ENCODE data around the gene IGFBP3. TPM values are rescaled to one million over a fixed set of nuclear protein-coding genes. Genes with fewer than 3 reads are reported as not detected.
"Not testable (repeated sequence)": the region's sequence is repeated elsewhere in the genome, so short reads cannot be mapped to it uniquely, and the experiment has no call there.

The IGFBP3 gene
- under 1 TPM in 1 of 2 experiments, not detected in 1; 0.17 TPM for total RNA-seq

GRCh38 chr7:45920502-45921380 is at the start of gene IGFBP3:
Gene IGFBP3 (minus strand): TSS chr7:45921272. CDS start chr7:45921140, 132 bp downstream.
- no peaks in the 10 kb centered on the region for H3K9me3 Mint-ChIP-seq

GRCh38 chr7:45970454-45970853 is 49.4 kb upstream of the IGFBP3 start:
- intact Hi-C loops (cut with micrococcal nuclease) = no loop called here
- no peak overlapping the region for H3K4me3 Mint-ChIP-seq
- H3K9me3 Mint-ChIP-seq = no peaks in the 10 kb centered on the region
- CTCF ChIA-PET = no interaction called here
- no peaks in the 10 kb centered on the region for H3K4me1 Mint-ChIP-seq (ENCODE audit: low read depth)
- H3K36me3 Mint-ChIP-seq (ENCODE audit: low read depth) = no peaks in the 10 kb centered on the region
- H3K27me3 Mint-ChIP-seq (ENCODE audit: low read depth) = no peaks in the 10 kb centered on the region
- DNase-seq = no peak
- H3K27ac Mint-ChIP-seq = no peak overlapping the region

More at GRCh38 chr7:45920502-45921380, at the start of gene IGFBP3:
- peaks cover 50% of the 10 kb centered on the region for H3K27me3 Mint-ChIP-seq (ENCODE audit: low read depth)
- H3K4me3 Mint-ChIP-seq = peak within 1 kb of the TSS; percentile 48
- intact Hi-C loops (cut with micrococcal nuclease) = no loop called here
- CTCF ChIA-PET = interaction anchor here (0.9 to 1.7 kb wide), 2 partner anchors 19 to 1261 kb away, joined by 3 to 4 read pairs; no protein-coding TSS in a partner anchor
- no peak for DNase-seq
- H3K36me3 Mint-ChIP-seq (ENCODE audit: low read depth) = no peaks in the 10 kb centered on the region
- no peak within 1 kb of the TSS for H3K27ac Mint-ChIP-seq
- peaks cover 29% of the 10 kb centered on the region for H3K4me1 Mint-ChIP-seq (ENCODE audit: low read depth)

- no peak overlapping the region for H3K27ac Mint-ChIP-seq
- no peak overlapping the region for H3K4me3 Mint-ChIP-seq
- H3K9me3 Mint-ChIP-seq = no peaks in the 10 kb centered on the region
- no peak for DNase-seq
- CTCF ChIA-PET = no interaction called here
- no peaks in the 10 kb centered on the region for H3K4me1 Mint-ChIP-seq (ENCODE audit: low read depth)
- H3K27me3 Mint-ChIP-seq (ENCODE audit: low read depth) = no peaks in the 10 kb centered on the region
- intact Hi-C loops (cut with micrococcal nuclease) = no loop called here
- no peaks in the 10 kb centered on the region for H3K36me3 Mint-ChIP-seq (ENCODE audit: low read depth)
Observed at GRCh38 chr7:45969940-45970339, 48.9 kb upstream of the IGFBP3 start.

GRCh38 chr7:45968856-45969541 is 47.9 kb upstream of the IGFBP3 start:
- DNase-seq = no peak
- no peaks in the 10 kb centered on the region for H3K9me3 Mint-ChIP-seq
- intact Hi-C loops (cut with micrococcal nuclease) = no loop called here
- H3K27ac Mint-ChIP-seq = no peak overlapping the region
- H3K27me3 Mint-ChIP-seq (ENCODE audit: low read depth) = no peaks in the 10 kb centered on the region
- no peaks in the 10 kb centered on the region for H3K4me1 Mint-ChIP-seq (ENCODE audit: low read depth)
- no peak overlapping the region for H3K4me3 Mint-ChIP-seq
- CTCF ChIA-PET = no interaction called here
- no peaks in the 10 kb centered on the region for H3K36me3 Mint-ChIP-seq (ENCODE audit: low read depth)

GRCh38 chr7:45968312-45968711 is 47.2 kb upstream of the IGFBP3 start:
- no peaks in the 10 kb centered on the region for H3K4me1 Mint-ChIP-seq (ENCODE audit: low read depth)
- no peaks in the 10 kb centered on the region for H3K27me3 Mint-ChIP-seq (ENCODE audit: low read depth)
- DNase-seq = no peak
- CTCF ChIA-PET = no interaction called here
- intact Hi-C loops (cut with micrococcal nuclease) = no loop called here
- no peaks in the 10 kb centered on the region for H3K9me3 Mint-ChIP-seq
- H3K27ac Mint-ChIP-seq = no peak overlapping the region
- H3K4me3 Mint-ChIP-seq = no peak overlapping the region
- H3K36me3 Mint-ChIP-seq (ENCODE audit: low read depth) = no peaks in the 10 kb centered on the region

GRCh38 chr7:45967591-45968157 is 46.6 kb upstream of the IGFBP3 start:
- no peak overlapping the region for H3K4me3 Mint-ChIP-seq
- DNase-seq = no peak
- no peaks in the 10 kb centered on the region for H3K36me3 Mint-ChIP-seq (ENCODE audit: low read depth)
- H3K27me3 Mint-ChIP-seq (ENCODE audit: low read depth) = no peaks in the 10 kb centered on the region
- no peak overlapping the region for H3K27ac Mint-ChIP-seq
- no peaks in the 10 kb centered on the region for H3K4me1 Mint-ChIP-seq (ENCODE audit: low read depth)
- intact Hi-C loops (cut with micrococcal nuclease) = no loop called here
- CTCF ChIA-PET = interaction anchor here (0.6 kb wide), 1 partner anchor 8 kb away, joined by 3 read pairs; no protein-coding TSS in a partner anchor
- H3K9me3 Mint-ChIP-seq = no peaks in the 10 kb centered on the region

- Mint-ChIP-seq H3K4me1 (ENCODE audit: low read depth) (no peaks in the 10 kb centered on the region), H3K4me3 (no peak overlapping the region), H3K27ac (no peak overlapping the region), H3K36me3 (ENCODE audit: low read depth) (peaks cover 2% of the 10 kb centered on the region), H3K27me3 (ENCODE audit: low read depth) (no peaks in the 10 kb centered on the region), H3K9me3 (no peaks in the 10 kb centered on the region)
- DNase-seq = no peak
- intact Hi-C loops (cut with micrococcal nuclease) = no loop called here
- CTCF ChIA-PET = no interaction called here
Observed at GRCh38 chr7:45962861-45963260, 41.8 kb upstream of the IGFBP3 start.

- Mint-ChIP-seq H3K27me3 (ENCODE audit: low read depth) (no peaks in the 10 kb centered on the region), H3K4me3 (no peak overlapping the region), H3K9me3 (peaks cover 7% of the 10 kb centered on the region), H3K36me3 (ENCODE audit: low read depth) (peaks cover 9% of the 10 kb centered on the region), H3K27ac (no peak overlapping the region), H3K4me1 (ENCODE audit: low read depth) (no peaks in the 10 kb centered on the region)
- intact Hi-C loops (cut with micrococcal nuclease) = no loop called here
- CTCF ChIA-PET = no interaction called here
- no peak for DNase-seq
Observed at GRCh38 chr7:45957721-45958120, 36.6 kb upstream of the IGFBP3 start.

- DNase-seq = no peak
- Mint-ChIP-seq H3K36me3 (ENCODE audit: low read depth) (peaks cover 9% of the 10 kb centered on the region), H3K4me3 (no peak overlapping the region), H3K4me1 (ENCODE audit: low read depth) (no peaks in the 10 kb centered on the region), H3K9me3 (peaks cover 10% of the 10 kb centered on the region), H3K27me3 (ENCODE audit: low read depth) (no peaks in the 10 kb centered on the region), H3K27ac (no peak overlapping the region)
- intact Hi-C loops (cut with micrococcal nuclease) = no loop called here
- CTCF ChIA-PET = no interaction called here
Observed at GRCh38 chr7:45955286-45955685, 34.2 kb upstream of the IGFBP3 start.

GRCh38 chr7:45953055-45953454 is 32.0 kb upstream of the IGFBP3 start:
- DNase-seq; CTCF ChIA-PET; H3K27me3 Mint-ChIP-seq (ENCODE audit: low read depth); H3K4me1 Mint-ChIP-seq (ENCODE audit: low read depth); H3K4me3 Mint-ChIP-seq; intact Hi-C loops (cut with micrococcal nuclease); H3K27ac Mint-ChIP-seq: not testable (repeated sequence)
- H3K36me3 Mint-ChIP-seq (ENCODE audit: low read depth) = peaks cover 10% of the 10 kb centered on the region
- H3K9me3 Mint-ChIP-seq = peaks cover 14% of the 10 kb centered on the region

- DNase-seq = no peak
- intact Hi-C loops (cut with micrococcal nuclease) = no loop called here
- Mint-ChIP-seq H3K27ac (no peak overlapping the region), H3K4me3 (no peak overlapping the region), H3K9me3 (peaks cover 4% of the 10 kb centered on the region), H3K27me3 (ENCODE audit: low read depth) (no peaks in the 10 kb centered on the region), H3K36me3 (ENCODE audit: low read depth) (no peaks in the 10 kb centered on the region), H3K4me1 (ENCODE audit: low read depth) (peaks cover 15% of the 10 kb centered on the region)
- CTCF ChIA-PET = no interaction called here
Observed at GRCh38 chr7:45944058-45944457, 23.0 kb upstream of the IGFBP3 start.

- H3K36me3 Mint-ChIP-seq (ENCODE audit: low read depth) = no peaks in the 10 kb centered on the region
- intact Hi-C loops (cut with micrococcal nuclease) = loop anchor here (1.0 kb wide), 1 partner anchor 37 kb away; no protein-coding TSS in a partner anchor
- peaks cover 15% of the 10 kb centered on the region for H3K4me1 Mint-ChIP-seq (ENCODE audit: low read depth)
- no peaks in the 10 kb centered on the region for H3K27me3 Mint-ChIP-seq (ENCODE audit: low read depth)
- no peak for DNase-seq
- CTCF ChIA-PET = interaction anchor here (0.9 to 1.9 kb wide), 2 partner anchors 18 to 19 kb away, joined by 3 to 4 read pairs; partner anchors contain the start of gene IGFBP3
- peaks cover 4% of the 10 kb centered on the region for H3K9me3 Mint-ChIP-seq
- no peak overlapping the region for H3K27ac Mint-ChIP-seq
- H3K4me3 Mint-ChIP-seq = peak overlapping the region; percentile 77
Observed at GRCh38 chr7:45940939-45941338, 19.9 kb upstream of the IGFBP3 start.
